Activated CD8-positive, alpha-beta memory T cell treated with anti-CD3 and anti-CD28 coated beads, Interleukin-2, amount 50 U/mL, for 1 hour (primary cell): ENCODE data around the gene DPM3.
"Not testable (repeated sequence)": the region's sequence is repeated elsewhere in the genome, so short reads cannot be mapped to it uniquely, and the experiment has no call there.

Source experiments
- DNase-seq: peaks from one replicate; pipeline ENCODE4 v3.0.0-alpha.2; 2020; ENCODE audit errors: extremely low read depth

Gene DPM3

DNA sequence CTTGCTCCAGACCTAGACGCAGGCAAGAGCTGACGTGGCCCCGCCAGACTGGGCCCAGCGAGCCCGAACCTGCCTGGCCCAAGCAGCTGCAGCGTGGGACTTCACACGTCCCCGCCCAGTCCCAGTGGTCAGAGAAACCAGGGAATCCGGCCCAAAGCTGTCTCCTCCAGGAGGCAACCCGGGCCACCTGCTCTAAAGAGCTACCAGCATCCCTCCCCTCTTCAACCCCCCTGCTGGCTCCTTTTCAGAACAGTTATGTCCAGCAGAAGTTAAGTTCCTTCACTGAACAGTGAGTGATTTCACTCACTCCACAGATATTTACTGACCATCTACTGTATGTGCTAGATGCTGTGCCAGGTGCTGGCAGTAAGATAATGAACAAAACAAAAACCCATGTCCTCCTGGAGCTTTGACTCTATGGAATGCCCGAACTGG lies 14.8 kb downstream of the DPM3 start:
- no peak for DNase-seq

DNA sequence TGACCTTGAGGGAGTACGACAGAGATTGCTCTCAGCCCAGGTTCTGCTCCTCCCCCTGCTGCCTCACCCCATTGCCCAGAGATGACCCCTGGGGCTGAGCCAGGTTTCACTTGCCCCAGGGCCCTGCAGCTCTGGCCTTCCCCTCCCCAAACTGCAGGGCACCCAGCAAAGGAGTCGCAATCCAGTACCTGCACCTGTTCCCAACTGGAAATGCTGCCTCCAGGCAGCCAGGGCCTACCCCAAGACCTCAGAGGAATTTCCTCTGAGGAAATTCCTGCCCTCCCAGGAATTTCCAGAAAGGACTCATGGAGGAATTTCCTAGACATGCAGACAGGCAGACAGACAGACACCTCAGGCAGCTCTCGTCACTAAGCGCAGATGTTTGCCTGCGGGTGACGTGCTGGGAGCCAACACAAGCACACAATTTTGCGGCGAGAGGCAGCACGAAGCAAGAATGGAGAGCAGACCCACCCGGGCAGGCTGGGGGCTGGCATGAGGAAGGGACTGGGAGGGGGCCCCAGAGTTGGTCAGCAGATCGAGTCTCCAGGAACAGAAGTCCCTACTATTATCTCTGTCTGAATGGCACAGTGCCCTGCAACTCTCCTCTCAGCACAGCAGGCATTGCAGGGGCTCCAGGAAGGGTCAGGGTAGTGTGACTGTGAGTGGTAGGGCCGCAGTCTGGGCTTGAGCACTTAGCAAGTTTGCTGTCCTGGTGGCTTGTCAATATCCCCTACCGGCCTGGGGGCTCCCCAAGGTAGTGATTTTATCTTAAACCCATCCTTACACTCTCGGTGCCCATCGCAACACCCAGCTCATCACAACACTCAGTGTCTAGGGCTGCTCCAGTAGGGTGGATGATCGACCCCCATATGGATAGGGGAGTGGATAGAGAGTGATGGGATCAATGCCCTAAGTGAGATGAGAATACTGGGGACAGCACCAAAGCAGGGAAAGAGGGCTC lies 15.5 kb downstream of the DPM3 start:
- no peak for DNase-seq

DNA sequence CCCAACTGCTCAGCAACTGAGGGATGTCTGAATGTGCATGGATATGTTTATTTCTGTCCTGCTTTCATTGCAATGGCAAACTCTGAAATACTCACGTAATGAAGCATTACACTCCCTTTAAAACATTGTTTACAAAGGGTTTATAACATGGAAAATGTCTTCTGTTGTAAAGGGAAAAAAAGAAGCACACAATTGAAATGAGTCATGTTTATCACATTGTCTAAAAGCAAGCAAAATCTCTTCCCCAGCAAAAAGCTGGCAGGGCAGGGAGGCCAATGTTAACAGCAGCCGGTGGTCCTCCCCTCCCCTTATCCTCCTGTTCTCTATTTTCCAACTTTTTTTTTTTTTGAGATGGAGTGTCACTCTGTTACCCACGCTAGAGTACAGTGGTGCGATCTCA lies 16.5 kb downstream of the DPM3 start:
- no peak for DNase-seq

DNA sequence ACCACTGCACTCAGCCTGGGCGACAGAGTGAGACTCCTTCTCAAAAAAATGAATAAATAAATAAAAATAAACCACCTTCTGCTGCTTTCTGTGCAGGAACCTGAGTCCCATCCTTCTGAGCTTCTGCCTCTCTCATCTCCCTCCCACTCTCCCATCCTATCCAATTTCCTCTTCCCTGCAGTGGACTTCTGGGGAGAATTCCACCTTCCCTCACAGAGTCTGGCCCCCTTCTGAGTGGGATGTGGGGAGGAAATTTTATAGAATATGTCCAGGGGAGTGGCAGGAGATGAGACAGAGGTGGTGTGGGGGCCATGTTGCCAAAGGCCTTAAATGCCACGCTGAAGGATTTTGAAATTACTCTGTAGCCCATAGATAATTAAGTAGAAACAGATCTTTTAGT lies 18.0 kb downstream of the DPM3 start:
- DNase-seq: no peak

DNA sequence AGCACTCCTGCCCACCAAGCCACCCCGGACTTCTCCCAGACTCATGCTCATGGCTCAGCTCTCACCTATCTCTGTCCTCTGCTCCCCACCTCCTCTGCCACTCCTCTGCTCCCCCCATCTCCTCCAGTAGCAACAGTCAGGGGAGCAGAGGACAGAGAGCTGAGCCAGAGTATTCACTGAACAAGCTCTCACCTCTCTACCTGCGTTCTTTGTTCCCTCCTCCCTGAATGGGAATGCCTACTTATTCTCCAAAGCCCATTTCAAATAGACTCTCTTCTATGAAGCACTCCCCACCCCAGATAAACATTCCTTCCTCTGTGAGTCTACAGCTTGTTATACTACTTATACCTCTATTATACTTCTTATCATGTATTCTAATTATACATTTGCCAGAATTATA lies 19.1 kb downstream of the DPM3 start:
- DNase-seq: no peak

DNA sequence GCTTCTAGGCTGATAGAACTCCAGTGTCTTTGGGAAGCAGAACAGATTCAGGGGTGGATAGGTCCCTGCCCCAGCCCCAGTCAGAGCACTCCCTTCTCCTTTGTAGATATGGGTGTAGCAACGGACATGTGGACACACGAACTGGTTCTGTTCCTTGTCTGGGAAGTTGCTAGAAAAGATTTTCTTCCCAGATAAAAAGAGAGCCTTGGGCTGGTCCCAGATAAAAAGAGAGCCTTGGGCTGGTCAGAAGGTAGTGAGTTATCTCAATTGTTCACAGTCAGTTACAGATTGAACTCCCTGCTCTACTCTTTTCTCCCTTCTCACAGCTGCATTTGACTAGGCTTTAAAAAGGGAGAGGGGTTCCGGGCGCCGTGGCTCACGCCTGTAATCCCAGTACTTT lies 20.1 kb downstream of the DPM3 start:
- DNase-seq: no peak

DNA sequence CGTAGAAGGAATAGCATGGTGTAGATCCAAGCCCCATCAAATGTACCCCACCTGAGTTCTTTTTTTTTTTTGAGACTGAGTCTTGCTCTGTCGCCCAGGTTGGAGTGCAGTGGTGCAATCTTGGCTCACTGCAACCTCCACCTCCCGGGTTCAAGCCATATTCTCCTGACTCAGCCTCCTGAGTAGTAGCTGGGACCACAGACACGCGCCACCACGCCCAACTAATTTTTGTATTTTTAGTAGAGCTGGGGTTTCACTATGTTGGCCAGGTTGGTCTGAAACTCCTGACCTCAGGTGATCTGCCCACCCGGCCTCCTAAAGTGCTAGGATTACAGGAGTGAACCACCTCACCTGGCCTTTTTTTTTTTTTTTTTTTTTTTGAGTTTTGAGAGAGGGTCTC lies 22.2 kb downstream of the DPM3 start:
- not testable (repeated sequence) for DNase-seq

DNA sequence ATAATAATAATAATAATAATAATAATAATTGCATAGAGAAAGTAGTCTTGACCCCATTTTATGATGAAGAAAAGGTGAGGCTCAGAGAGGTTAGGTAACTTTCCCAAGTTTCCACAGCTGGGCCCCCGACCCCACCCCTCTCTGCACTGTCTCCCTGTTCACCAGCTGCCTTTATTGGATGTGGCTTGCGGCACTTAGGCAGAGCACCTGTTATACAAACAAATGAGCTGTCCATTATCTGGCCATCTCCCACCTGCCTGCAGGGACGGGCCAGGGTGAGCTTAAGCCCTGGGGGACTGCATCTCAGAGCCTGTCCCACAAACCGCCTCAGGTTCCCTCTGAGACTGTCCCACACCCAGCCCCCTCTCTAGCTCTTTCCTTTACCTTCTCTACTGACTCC lies 22.7 kb downstream of the DPM3 start:
- no peak for DNase-seq

DNA sequence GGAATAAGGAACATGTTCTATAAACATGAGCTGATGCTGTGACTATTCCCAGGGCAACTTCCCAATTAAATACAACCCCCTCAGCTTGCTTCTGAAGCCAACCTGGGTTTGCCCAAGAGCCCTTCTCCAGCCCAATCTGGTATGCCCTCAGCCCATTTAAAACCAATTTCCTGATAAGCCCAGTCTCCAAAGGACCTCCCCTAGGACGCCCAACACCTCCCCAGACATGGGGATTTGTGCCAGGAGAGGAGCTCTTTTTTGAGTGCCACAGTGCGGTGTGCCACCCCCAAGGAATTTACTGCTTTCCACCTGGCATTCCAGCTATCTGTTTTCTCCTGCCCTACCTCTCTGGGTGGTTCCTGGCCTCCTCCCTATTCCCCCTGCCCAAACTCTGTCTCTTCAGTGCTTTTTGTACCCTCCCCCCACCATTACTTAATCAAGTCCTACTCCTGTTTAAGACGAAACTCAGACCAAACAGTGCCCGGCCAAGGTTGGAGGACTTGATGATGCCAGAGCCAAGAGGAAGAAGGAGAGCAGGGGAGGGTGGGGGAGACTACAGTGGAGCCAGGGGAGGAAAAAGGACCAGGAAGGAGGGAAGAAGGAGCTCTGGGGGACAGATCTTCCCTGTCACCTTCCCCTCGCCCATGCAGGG lies 24.1 kb downstream of the DPM3 start:
- DNase-seq: no peak

DNA sequence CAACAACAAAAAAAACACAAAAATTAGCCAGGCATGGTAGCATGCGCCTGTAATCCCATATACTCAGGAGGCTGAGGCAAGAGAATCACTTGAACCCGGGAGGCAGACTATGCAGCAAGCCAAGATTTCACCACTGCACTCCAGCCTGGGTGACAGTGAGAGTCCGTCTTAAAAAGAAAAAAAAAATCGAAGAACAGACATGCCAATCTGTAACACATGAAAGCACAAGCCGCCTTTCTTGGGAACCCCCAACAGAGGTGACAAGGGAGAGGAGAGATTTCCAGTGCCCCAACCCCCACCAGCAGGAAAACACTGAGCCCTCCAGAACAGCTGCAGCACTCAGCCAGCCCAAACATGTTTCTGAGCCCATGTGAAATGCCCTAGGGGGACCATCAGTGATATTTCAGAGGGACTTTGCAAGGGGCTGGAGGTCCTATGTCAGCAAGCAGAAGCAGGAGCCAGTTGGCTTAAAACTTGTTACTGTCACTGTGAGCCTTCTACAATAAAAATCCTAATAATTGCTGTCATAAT lies 26.8 kb downstream of the DPM3 start:
- DNase-seq: no peak

DNA sequence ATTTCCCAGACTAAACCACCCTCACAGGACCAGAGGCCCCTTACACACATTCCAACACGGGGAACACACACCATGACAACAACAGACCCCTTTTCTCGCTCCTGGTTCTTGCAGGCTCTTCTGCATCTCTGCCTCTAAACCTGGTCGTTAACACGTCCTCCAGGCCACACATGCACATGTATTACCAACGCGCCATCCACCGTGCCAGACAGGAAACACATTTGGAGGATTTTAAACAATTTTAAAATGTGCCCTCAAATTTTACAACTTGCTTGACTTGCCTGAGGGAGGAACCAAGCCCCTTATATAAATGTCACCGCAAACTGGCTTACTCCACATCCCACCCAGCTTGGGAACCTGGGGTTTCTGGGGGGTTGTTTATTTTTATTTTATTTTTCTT lies 29.5 kb downstream of the DPM3 start:
- DNase-seq: no peak

DNA sequence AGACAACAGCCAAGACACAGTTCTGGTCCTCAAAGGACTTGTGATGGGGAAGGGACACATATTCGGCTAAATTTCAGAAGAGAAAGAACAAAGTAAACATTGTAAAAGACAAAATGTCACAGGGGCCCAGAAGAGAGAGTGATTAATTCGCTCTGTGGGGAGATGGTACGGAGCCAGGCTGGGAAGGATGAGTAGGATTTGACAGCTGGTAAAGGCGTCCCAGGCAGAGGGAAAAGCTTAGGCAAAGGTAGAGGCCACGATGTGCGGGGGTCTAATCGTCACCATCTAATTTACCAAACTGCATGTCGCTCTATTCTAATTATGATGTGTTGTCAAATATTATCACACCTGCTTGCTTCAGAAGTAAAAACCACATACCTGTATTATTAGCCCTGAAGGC lies 29.9 kb downstream of the DPM3 start:
- no peak for DNase-seq

DNA sequence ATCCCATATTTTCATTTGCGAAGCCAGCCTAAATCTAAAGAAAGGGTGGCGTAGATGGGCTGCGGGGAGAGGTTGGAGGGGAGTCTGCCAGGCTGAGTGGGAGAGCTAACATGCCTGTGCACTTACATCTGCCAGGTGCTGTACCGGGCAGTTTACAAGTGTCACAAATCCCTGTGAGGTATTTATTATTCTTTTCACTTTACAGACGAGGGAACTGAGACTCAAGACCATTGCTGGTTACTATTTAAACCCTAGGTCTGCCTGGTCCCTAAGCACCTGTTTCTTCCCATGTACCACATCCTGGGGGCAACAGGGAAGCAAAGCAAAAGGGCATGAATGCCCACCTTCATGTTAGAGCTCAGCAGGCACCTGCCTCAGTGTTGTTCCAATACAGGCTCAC lies 32.0 kb downstream of the DPM3 start:
- DNase-seq: no peak

DNA sequence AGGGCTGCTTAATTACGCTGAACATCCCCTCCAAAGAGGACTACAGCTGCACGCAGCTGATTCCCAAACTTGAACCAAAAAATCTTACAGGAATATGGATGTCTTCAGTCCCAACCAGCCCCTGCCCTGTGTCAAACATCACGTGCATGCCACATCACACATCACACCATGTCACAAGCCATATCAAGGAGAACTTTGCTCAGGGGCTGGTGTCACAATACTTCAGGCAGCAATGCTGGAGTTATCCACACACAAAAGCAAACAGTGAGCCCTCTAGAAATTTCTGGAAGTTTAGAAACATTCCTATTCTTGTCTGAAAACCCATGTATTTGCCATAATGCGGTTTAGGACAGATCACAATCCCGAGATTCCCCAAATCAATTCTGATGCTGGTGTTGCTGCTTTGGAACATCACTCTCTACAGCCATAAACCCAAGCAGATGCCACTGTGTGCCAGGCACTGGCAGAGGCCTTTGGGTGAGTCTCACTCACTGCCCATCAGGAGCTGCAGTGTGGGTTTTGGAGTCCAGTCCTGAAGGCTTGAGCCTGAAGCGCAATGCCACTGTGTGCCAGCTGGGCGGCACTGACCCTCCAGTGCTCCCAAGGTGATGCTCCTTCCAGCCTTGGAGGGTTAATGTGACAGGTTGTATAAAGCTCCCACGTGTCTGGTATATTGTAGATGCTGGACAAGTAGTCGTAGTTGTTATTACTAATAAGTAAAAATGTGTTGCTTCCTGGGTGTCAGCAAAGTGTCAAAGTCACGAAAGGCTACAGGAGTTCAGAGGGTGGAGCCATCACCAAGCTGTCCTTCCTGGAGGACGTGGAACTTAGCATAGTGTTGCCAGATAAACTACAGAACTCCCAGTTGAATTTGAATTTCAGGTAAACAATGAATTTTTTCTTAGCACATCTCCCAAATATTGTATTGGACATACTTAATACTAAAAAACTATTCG lies 32.7 kb downstream of the DPM3 start:
- DNase-seq: no peak

DNA sequence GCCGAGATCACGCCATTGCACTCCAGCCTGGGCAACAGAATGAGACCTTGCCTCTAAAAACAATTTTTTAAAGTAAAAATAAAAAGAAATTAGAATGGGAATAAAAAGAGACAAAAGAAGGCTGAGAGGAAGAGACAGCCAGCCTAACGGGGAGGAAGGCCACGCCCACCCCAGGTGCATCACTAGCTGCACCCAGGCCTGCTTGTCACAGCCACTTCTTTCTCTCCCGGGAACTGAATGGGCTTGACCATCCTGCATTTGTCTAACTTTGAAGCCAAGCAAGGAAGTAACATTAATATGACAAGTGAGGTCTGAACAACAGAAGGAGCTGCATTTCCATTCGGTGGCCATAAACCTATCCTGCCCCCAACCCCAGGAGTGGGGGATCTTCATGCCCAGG lies 33.5 kb downstream of the DPM3 start:
- no peak for DNase-seq

DNA sequence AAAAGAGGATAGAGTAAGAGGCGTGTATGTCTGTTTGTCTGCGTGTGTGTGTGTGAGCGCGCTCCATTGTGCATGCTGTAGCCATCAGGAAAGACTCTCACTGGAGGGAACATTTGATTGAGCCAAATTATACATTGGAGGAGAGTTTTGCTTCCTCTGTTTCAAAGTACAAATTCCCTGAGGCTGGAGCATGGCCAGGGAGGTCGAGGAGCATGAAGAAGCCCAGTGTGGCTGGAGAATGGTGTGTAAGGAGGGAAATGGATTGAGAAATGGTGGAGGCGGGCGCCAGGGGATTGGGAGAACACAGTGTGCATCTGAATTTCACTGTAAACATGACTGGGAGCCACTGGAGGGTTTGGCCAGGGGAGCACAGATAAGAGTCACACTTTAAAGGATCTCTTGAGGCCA lies 34.7 kb downstream of the DPM3 start:
- DNase-seq: no peak

DNA sequence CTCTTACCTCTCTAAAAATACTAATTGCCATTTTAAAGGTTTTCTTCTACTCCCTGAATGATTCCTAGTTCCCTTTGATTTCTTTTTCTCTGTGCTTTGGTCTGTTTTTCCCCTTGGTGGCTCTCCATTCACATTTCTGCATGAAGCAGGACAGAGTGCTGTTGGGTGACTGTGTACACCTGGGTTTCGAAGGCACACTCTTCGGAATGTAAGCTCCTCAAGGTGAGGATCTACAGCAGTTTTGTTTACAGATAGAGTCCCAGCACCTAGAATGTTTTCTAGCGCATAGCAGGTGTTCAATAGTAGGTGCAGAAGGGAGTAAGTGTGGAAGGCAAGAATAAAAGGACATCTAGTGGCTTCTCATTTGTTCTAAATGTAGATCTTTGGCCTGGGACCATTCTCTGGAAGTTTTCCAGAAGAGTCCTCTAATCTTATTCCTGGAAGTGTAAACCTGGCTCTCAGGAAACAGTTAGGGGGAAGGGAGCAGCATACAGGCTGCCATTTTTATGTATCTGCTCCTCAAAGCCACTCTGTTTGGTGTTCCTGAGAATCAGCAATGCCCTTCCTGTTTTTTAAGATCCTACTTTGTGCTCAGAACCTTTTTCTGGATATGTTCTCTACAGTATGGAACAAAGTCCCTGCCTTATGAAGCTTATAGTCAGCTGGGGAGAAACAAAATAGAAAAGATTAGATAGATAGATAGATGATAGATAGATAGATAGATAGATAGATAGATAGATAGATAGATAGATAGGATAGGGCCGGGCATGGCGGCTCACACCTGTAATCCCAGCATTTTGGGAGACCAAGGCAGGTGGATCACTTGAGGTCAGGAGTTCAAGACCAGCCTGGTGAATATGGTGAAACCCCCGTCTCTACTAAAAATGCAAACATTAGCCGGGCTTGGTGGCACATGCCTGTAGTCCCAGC lies 35.5 kb downstream of the DPM3 start:
- DNase-seq: no peak

DNA sequence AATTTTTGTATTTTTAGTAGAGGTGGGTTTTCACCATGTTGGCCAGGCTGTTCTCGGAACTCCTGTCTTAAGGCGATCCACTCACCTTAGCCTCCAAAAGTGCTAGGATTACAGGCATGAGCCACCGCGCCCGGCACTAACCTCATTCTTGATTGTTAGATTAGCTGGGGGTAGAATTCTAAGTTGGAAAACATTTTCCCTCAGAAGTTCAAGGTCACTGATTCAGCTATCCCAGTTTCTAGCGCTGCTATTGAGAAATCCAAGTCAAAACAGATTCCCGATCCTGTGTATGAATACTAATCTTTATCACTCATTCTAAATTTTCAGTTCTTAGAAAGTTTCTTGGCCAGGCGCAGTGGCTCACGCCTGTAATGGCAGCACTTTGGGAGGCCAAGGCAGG lies 37.0 kb downstream of the DPM3 start:
- no peak for DNase-seq

DNA sequence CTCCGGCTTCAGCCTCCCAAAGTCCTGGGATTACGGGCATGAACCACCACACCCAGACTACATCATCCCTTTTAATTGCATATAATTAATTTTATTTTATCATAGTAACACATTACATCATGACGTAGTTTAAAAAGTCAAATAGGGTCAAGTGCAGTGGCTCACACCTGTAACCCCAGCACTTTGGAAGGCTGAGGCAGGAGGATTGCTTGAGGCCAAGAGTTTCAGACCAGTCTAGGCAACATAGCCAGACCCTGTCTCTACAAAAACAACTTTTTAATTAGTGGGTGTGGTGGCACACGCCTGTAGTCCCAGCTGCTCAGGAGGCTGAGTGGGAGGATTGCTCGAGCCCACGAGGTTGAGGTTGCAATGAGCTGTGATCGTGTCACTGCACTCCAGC lies 41.0 kb downstream of the DPM3 start:
- DNase-seq: no peak

DNA sequence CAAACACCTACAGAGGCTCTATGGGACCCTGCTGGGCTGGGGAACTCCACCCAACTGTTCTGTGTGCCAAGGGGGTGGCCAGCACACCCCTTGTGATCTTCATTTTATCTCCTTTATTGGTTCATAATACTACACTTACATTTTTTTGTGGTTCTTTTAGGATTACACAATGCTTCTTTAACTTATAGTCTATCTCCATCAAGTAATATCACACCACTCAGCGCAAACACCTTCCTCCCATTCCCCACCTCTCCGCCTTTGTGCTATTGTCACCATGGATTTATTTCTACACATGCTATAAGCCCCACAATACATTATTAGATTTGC lies 45.7 kb downstream of the DPM3 start:
- DNase-seq: no peak
